Smooth muscle cell (in vitro differentiated cells): ENCODE measurements around the gene HRC. TPM values are rescaled to one million over a fixed set of nuclear protein-coding genes. Genes with fewer than 3 reads are reported as not detected.

Source experiments
- DNase-seq: peaks from one replicate; lab custom pipeline; 2025; ENCODE audit not compliant: unreplicated experiment; lab: John Stamatoyannopoulos, UW
- H2AFZ ChIP-seq: fragments of 200-600 bp; sonication (generic); 2 replicates; pipeline ENCODE4 v1.6.0; 2016; ENCODE audit warnings: antibody characterized with exemption, low read depth, mild to moderate bottlenecking
- H3F3A ChIP-seq: fragments of 200-600 bp; sonication (generic); 2 replicates; pipeline ENCODE4 v1.6.0; 2017; ENCODE audit warnings: antibody characterized with exemption, low read depth
- H3K27ac ChIP-seq: fragments of 200-600 bp; sonication (generic); 2 replicates; pipeline ENCODE4 v1.5.1; 2016; ENCODE audit warnings: low read depth, mild to moderate bottlenecking
- H3K27me3 ChIP-seq: fragments of 200-600 bp; sonication (generic); 2 replicates; pipeline ENCODE4 v1.6.1; 2016; ENCODE audit warnings: low read depth, mild to moderate bottlenecking
- H3K36me3 ChIP-seq: fragments of 200-600 bp; sonication (generic); 2 replicates; pipeline ENCODE4 v1.5.1; 2016; ENCODE audit warnings: low read depth
- H3K4me1 ChIP-seq: fragments of 200-600 bp; sonication (generic); 2 replicates; pipeline ENCODE4 v1.5.1; 2016; ENCODE audit warnings: low read depth
- H3K4me2 ChIP-seq: fragments of 200-600 bp; sonication (generic); 2 replicates; pipeline ENCODE4 v1.6.0; 2016; ENCODE audit warnings: mild to moderate bottlenecking
- H3K4me3 ChIP-seq: fragments of 200-600 bp; sonication (generic); 2 replicates; pipeline ENCODE4 v1.5.1; 2016; ENCODE audit warnings: mild to moderate bottlenecking
- H3K79me2 ChIP-seq: fragments of 200-600 bp; sonication (generic); 2 replicates; pipeline ENCODE4 v1.6.0; 2016; ENCODE audit warnings: low read depth, mild to moderate bottlenecking
- H3K9ac ChIP-seq: fragments of 200-600 bp; sonication (generic); 2 replicates; pipeline ENCODE4 v1.6.0; 2016; ENCODE audit warnings: low read depth
- H3K9me3 ChIP-seq: fragments of 200-600 bp; sonication (generic); replicated peaks from 2 replicates; pipeline ENCODE4 v1.5.1; 2016; ENCODE audit warnings: low read depth
- H4K20me1 ChIP-seq: fragments of 200-600 bp; sonication (generic); 2 replicates; pipeline ENCODE4 v1.6.0; 2016; ENCODE audit warnings: low read depth
- CTCF ChIP-seq: fragments of 200-600 bp; sonication (generic); IDR thresholded peaks from 2 replicates; pipeline ENCODE4 v1.5.1; 2017; ENCODE audit warnings: borderline replicate concordance, mild to moderate bottlenecking, antibody characterized with exemption; ENCODE audit not compliant: insufficient read depth, poor library complexity, severe bottlenecking
- WGBS: methylation state at CpG from one replicate; pipeline ENCODE4 v1.1.7; 2016; ENCODE audit warnings: low lambda C conversion rate; 5-methylcytosine and 5-hydroxymethylcytosine counted together
- polyA plus RNA-seq: library from polyadenylated mRNA; unstranded; fragments of >200 nt; fragmentation: Nextera tagmentation; extraction: Ambion mirVana; gene quantifications from 2 replicates; pipeline ENCODE4 v1.2.1, GENCODE V29; 2016
- total RNA-seq: library from RNA; depleted of rRNA; stranded (reverse); fragments of >200 nt; gene quantifications from 2 replicates; pipeline ENCODE4 v1.2.3, GENCODE V29; 2014

The HRC gene
- total and polyA plus RNA-seq, 2 experiments from 2014 or later, result 0.06 to 1.1 TPM

- 91% methylated on average over 2 of the region's 2 CpGs for WGBS
- Histone ChIP-seq H3K36me3 (no peaks in the 10 kb centered on the region), H3F3A (peaks cover 7% of the 10 kb centered on the region), H3K27me3 (no peaks in the 10 kb centered on the region), H3K4me3 (no peak overlapping the region), H3K4me1 (peaks cover 7% of the 10 kb centered on the region), H3K9ac (no peak overlapping the region), H3K9me3 (no peaks in the 10 kb centered on the region), H2AFZ (no peak overlapping the region), H3K4me2 (no peak overlapping the region), H4K20me1 (no peaks in the 10 kb centered on the region), H3K79me2 (no peaks in the 10 kb centered on the region), H3K27ac (no peak overlapping the region)
- DNase-seq, result no peak
- TF ChIP-seq CTCF, result no peak
Measured at GRCh38 chr19:49120868-49121267, 34.3 kb downstream of the HRC start.

GRCh38 chr19:49120325-49120683 lies 34.9 kb downstream of the HRC start:
- no peaks in the 10 kb centered on the region for H4K20me1 ChIP-seq
- H2AFZ ChIP-seq, result no peak overlapping the region
- no peaks in the 10 kb centered on the region for H3K79me2 ChIP-seq
- H3K27ac ChIP-seq, result no peak overlapping the region
- peak overlapping the region; percentile 91 for H3K4me2 ChIP-seq
- no peaks in the 10 kb centered on the region for H3K36me3 ChIP-seq
- no peak for TF ChIP-seq CTCF
- H3K9me3 ChIP-seq, result no peaks in the 10 kb centered on the region
- H3K9ac ChIP-seq, result no peak overlapping the region
- H3K4me1 ChIP-seq, result peaks cover 7% of the 10 kb centered on the region
- no peaks in the 10 kb centered on the region for H3K27me3 ChIP-seq
- no peak for DNase-seq
- peak overlapping the region; percentile 61 for H3K4me3 ChIP-seq
- 31% methylated on average over 15 of the region's 16 CpGs for WGBS
- H3F3A ChIP-seq, result peaks cover 8% of the 10 kb centered on the region

GRCh38 chr19:49119411-49120324 lies 35.5 kb downstream of the HRC start, which contains the start of gene PPFIA3:
PPFIA3 (plus strand) TSS chr19:49119544; CDS start chr19:49127874, 8,330 bp downstream.
- H3K9ac ChIP-seq, result peak within 1 kb of the TSS; percentile 59
- peaks cover 10% of the 10 kb centered on the region for H3F3A ChIP-seq
- 2% methylated on average over 43 of the region's 90 CpGs for WGBS
- peak within 1 kb of the TSS; percentile 61 for H3K4me3 ChIP-seq
- H3K79me2 ChIP-seq, result no peaks in the 10 kb centered on the region
- peak; percentile 54 for DNase-seq
- TF ChIP-seq CTCF, result no peak
- H3K9me3 ChIP-seq, result no peaks in the 10 kb centered on the region
- peak within 1 kb of the TSS; percentile 91 for H3K4me2 ChIP-seq
- no peaks in the 10 kb centered on the region for H3K36me3 ChIP-seq
- no peaks in the 10 kb centered on the region for H4K20me1 ChIP-seq
- H3K4me1 ChIP-seq, result peaks cover 7% of the 10 kb centered on the region
- peak within 1 kb of the TSS; percentile 79 for H3K27ac ChIP-seq
- H3K27me3 ChIP-seq, result no peaks in the 10 kb centered on the region
- H2AFZ ChIP-seq, result peak within 1 kb of the TSS; percentile 12
